Eye (tissue), 1 donor: Measurements from ENCODE around the gene FOSB.
"Not testable (repeated sequence)": the region's sequence is repeated elsewhere in the genome, so short reads cannot be mapped to it uniquely, and the experiment has no call there.

Source experiments
- DNase-seq: peaks from one replicate; pipeline ENCODE4 v3.0.0-alpha.2; 2015

Gene FOSB

GRCh38 chr19:45467456-45468158 is at the start of gene FOSB:
Gene FOSB, plus strand, starts transcription at chr19:45467996. Its CDS starts 591 bp downstream, at chr19:45468587.
- peak; percentile 99 for DNase-seq

- DNase-seq = no peak
Observed at GRCh38 chr19:45418802-45419201, 49.0 kb upstream of the FOSB start.

- DNase-seq = no peak
Observed at GRCh38 chr19:45419396-45419795, 48.4 kb upstream of the FOSB start.

- DNase-seq = no peak
Observed at GRCh38 chr19:45419895-45420294, 47.9 kb upstream of the FOSB start.

GRCh38 chr19:45420356-45420755 is 47.4 kb upstream of the FOSB start:
- DNase-seq = no peak

- no peak for DNase-seq
Observed at GRCh38 chr19:45420871-45421270, 46.9 kb upstream of the FOSB start.

- DNase-seq = no peak
Observed at GRCh38 chr19:45421947-45422498, 45.8 kb upstream of the FOSB start.

- DNase-seq = no peak
Observed at GRCh38 chr19:45423033-45423588, 44.7 kb upstream of the FOSB start.

- DNase-seq = peak; percentile 97
Observed at GRCh38 chr19:45423589-45424190, 44.1 kb upstream of the FOSB start, which contains the start of gene ERCC1. Gene ERCC1, minus strand, starts transcription at chr19:45423917. Its CDS starts 543 bp downstream, at chr19:45423374.

- DNase-seq = no peak
Observed at GRCh38 chr19:45424191-45425058, 43.4 kb upstream of the FOSB start.

- peak; percentile 60 for DNase-seq
Observed at GRCh38 chr19:45428384-45429231, 39.2 kb upstream of the FOSB start.

- DNase-seq = not testable (repeated sequence)
Observed at GRCh38 chr19:45429896-45430295, 37.9 kb upstream of the FOSB start.

GRCh38 chr19:45431008-45431407 is 36.8 kb upstream of the FOSB start:
- DNase-seq = not testable (repeated sequence)

GRCh38 chr19:45432543-45432942 is 35.3 kb upstream of the FOSB start:
- DNase-seq = not testable (repeated sequence)

- DNase-seq = no peak
Observed at GRCh38 chr19:45437328-45437727, 30.5 kb upstream of the FOSB start.

GRCh38 chr19:45439190-45439568 is 28.6 kb upstream of the FOSB start:
- no peak for DNase-seq

- DNase-seq = peak; percentile 95
Observed at GRCh38 chr19:45439569-45440258, 28.1 kb upstream of the FOSB start.

GRCh38 chr19:45440259-45440638 is 27.5 kb upstream of the FOSB start:
- DNase-seq = peak; percentile 59

- DNase-seq = peak; percentile 60
Observed at GRCh38 chr19:45440873-45441654, 26.7 kb upstream of the FOSB start.

- DNase-seq = peak; percentile 39
Observed at GRCh38 chr19:45442408-45442777, 25.4 kb upstream of the FOSB start.
